Heart left ventricle (tissue), 16 donors: ENCODE results near the gene MET. TPM values are rescaled to one million over a fixed set of nuclear protein-coding genes. Genes with fewer than 3 reads are reported as not detected.
"Not testable (repeated sequence)": the region's sequence is repeated elsewhere in the genome, so short reads cannot be mapped to it uniquely, and the experiment has no call there.

ENCODE experiments used
- ATAC-seq, 4 donors: fragments of 200-7000 bp; cut with Tn5 transposase; one replicate each; pipeline ENCODE4 v1.9.1; 2020 to 2022; ENCODE audit warnings: moderate library complexity in 4 of 4, mild to moderate bottlenecking in 3 of 4, moderate number of reproducible peaks in 1 of 4
- DNase-seq, 5 donors: peaks; one replicate each; pipeline ENCODE4 v3.0.0-alpha.2; 2020
- H3K27ac ChIP-seq, 12 donors: fragments of 200-600 bp; sonication (generic) in 4 of 12; one replicate each; pipeline versions ENCODE4 v1.5.0 to v1.8.0; 2016 to 2022; ENCODE audit warnings: mild to moderate bottlenecking in 2 of 12
- H3K27me3 ChIP-seq, 9 donors: fragments of 200-600 bp; sonication (generic) in 2 of 9; one replicate each; pipeline versions ENCODE4 v1.5.1 to v1.8.0; 2016 to 2022; ENCODE audit warnings: mild to moderate bottlenecking in 3 of 9
- H3K36me3 ChIP-seq, 9 donors: fragments of 200-600 bp; sonication (generic) in 2 of 9; one replicate each; pipeline versions ENCODE4 v1.5.0 to v1.8.0; 2018 to 2022; ENCODE audit warnings: mild to moderate bottlenecking in 2 of 9
- H3K4me1 ChIP-seq, 12 donors: fragments of 200-600 bp; sonication (generic) in 4 of 12; one replicate each; pipeline versions ENCODE4 v1.5.0 to v1.8.0; 2016 to 2022; ENCODE audit warnings: mild to moderate bottlenecking in 3 of 12
- H3K4me3 ChIP-seq, 12 donors: fragments of 200-600 bp; sonication (generic) in 4 of 12; one replicate each; pipeline versions ENCODE4 v1.5.0 to v1.8.0; 2017 to 2022; ENCODE audit warnings: mild to moderate bottlenecking in 9 of 12, moderate library complexity in 4 of 12
- H3K9me3 ChIP-seq, 12 donors: fragments of 200-600 bp; sonication (generic) in 4 of 12; one replicate each; pipeline versions ENCODE4 v1.5.0 to v1.8.0; 2016 to 2022; ENCODE audit warnings: mild to moderate bottlenecking in 1 of 12
- CTCF ChIP-seq, 12 donors: fragments of 200-600 bp; sonication (generic) in 4 of 12; IDR thresholded peaks; one replicate each; pipeline versions ENCODE4 v1.5.0 to v1.8.0; 2018 to 2022; ENCODE audit warnings: antibody characterized with exemption in 12 of 12, mild to moderate bottlenecking in 5 of 12
- POLR2A ChIP-seq, 2 donors: fragments of 450-650 bp; IDR thresholded peaks; one replicate each; pipeline ENCODE4 v1.6.1; 2017; ENCODE audit warnings: antibody characterized with exemption in 2 of 2, mild to moderate bottlenecking in 2 of 2, moderate library complexity in 2 of 2
- WGBS, 4 donors: extraction: QIAGEN DNeasy Blood & Tissue Kit in 2 of 4; methylation state at CpG; one replicate each; pipeline versions ENCODE4 v1.1.5 to v1.1.7; 2013 to 2018; 5-methylcytosine and 5-hydroxymethylcytosine counted together
- intact Hi-C, 10 donors: fragments of 100-400 bp; cut with DNase I; formaldehyde crosslinking; loops; one replicate each; pipeline versions ENCODE4 v1.11.1 to v1.14.2; 2022
- polyA plus RNA-seq, 2 donors: library from polyadenylated mRNA; stranded (reverse); fragments of 200-250 nt; gene quantifications; one replicate each; pipeline ENCODE4 v1.2.3, GENCODE V29; 2013
- total RNA-seq, 9 donors: library from RNA; depleted of rRNA in 2 of 9; stranded (reverse); fragments of >200 nt in 2 of 9; fragmentation: NEBNext Ultra II Directional in 3 of 9; extraction: Animal tissue kit (Norgen Biotek cat#: 25700) in 3 of 9; gene quantifications; one replicate each; pipeline versions ENCODE4 v1.1.0 to v1.2.4, GENCODE V29; 2016 to 2023
- donor health status: ischemic (EF 13 %, LVEDD 7.1; RV severe dilation, severe dysfunction).
- donor health status: healthy with polysubstance abuse.
- donor health status: DM: no; HTN: yes; CAD: no.
- donor health status: DM: no; HTN: no; CAD: no.
- donor health status: ischemic (EF 25% LVEDD 6.9; RV normal size, moderate dysfunction).
- donor health status: ischemic (EF 25% LVEDD 5.7; RV mildly dilated, moderate dysfunction).
- donor health status: healthy.
- donor health status: DM: yes; HTN: yes; CAD: no.
- donor health status: ischemic (EF 35%, LVEDD 5.7; RV mildly dilated, moderate dysfunction).
- donor health status: nonischemic (EF 11% LVEDD 7.7; RV severe dilation, severe dysfunction).
- donor health status: DM: yes; HTN: yes; CAD: no.
- donor health status: PGD.
- donor health status: ischemic (EF 29% LVEDD 5.4; RV normal size, mild dysfunction).
- donor health status: nonischemic (EF 23%, LVEDD 6.1; RV moderate dilation, normal function).

Gene MET
- total and polyA plus RNA-seq, 11 donors = 2.4 to 29.7 (median 14.3) TPM

GRCh38 chr7:116812860-116813259, 140.9 kb downstream of the MET start:
- H3K4me1 ChIP-seq = peaks cover 0 to 5% (median 0%) of the 10 kb centered on the region in 12 donors
- no peak overlapping the region for H3K4me3 ChIP-seq
- no peak for ATAC-seq
- no peak overlapping the region for H3K27ac ChIP-seq
- no peaks in the 10 kb centered on the region for H3K27me3 ChIP-seq
- no peak for TF ChIP-seq POLR2A (IDR thresholded peaks at IDR 0.05)
- TF ChIP-seq CTCF (IDR thresholded peaks at IDR 0.05) = no peak
- no peak for DNase-seq
- H3K9me3 ChIP-seq = no peaks in the 10 kb centered on the region
- H3K36me3 ChIP-seq = no peaks in the 10 kb centered on the region
- WGBS, 4 donors = 71 to 79% (median 73%) methylated on average over 2 of the region's 2 CpGs
- intact Hi-C loops = loop anchor here in 2 of 10 donors (5.0 kb wide), 3 partner anchors 221 to 641 kb away; no protein-coding TSS in a partner anchor

GRCh38 chr7:116813371-116813770, 141.4 kb downstream of the MET start:
- intact Hi-C loops = loop anchor here in 2 of 10 donors (5.0 kb wide), 3 partner anchors 221 to 641 kb away; no protein-coding TSS in a partner anchor
- DNase-seq = not testable (repeated sequence)

GRCh38 chr7:116815041-116815440, 143.0 kb downstream of the MET start:
- Histone ChIP-seq H3K27ac (no peak overlapping the region), H3K27me3 (no peaks in the 10 kb centered on the region), H3K36me3 (no peaks in the 10 kb centered on the region), H3K4me1 (no peaks in the 10 kb centered on the region), H3K9me3 (no peaks in the 10 kb centered on the region), H3K4me3 (no peak overlapping the region)
- TF ChIP-seq POLR2A (IDR thresholded peaks at IDR 0.05) = no peak
- TF ChIP-seq CTCF (IDR thresholded peaks at IDR 0.05) = no peak
- WGBS, 4 donors = 72 to 75% (median 74%) methylated on average over 3 of the region's 3 CpGs
- no peak for DNase-seq
- intact Hi-C loops = no loop called here
- ATAC-seq = no peak

More at GRCh38 chr7:116813371-116813770, 141.4 kb downstream of the MET start:
- ATAC-seq, H3K36me3 ChIP-seq, H3K9me3 ChIP-seq, H3K27ac ChIP-seq, H3K4me3 ChIP-seq, H3K27me3 ChIP-seq, H3K4me1 ChIP-seq: not testable (repeated sequence)
- WGBS, 4 donors = 86 to 95% (median 91%) methylated on average over 3 of the region's 3 CpGs

- no peaks in the 10 kb centered on the region for H3K36me3 ChIP-seq
- intact Hi-C loops = no loop called here
- no peaks in the 10 kb centered on the region for H3K27me3 ChIP-seq
- no peak overlapping the region for H3K4me3 ChIP-seq
- no peak overlapping the region for H3K27ac ChIP-seq
- DNase-seq (no peak), ATAC-seq (no peak)
- no peaks in the 10 kb centered on the region for H3K4me1 ChIP-seq
- WGBS, 4 donors = 81 to 94% (median 93%) methylated on average over 3 of the region's 3 CpGs
- TF ChIP-seq POLR2A (IDR thresholded peaks at IDR 0.05) (no peak), CTCF (IDR thresholded peaks at IDR 0.05) (no peak)
- H3K9me3 ChIP-seq = peaks cover 0 to 4% (median 0%) of the 10 kb centered on the region in 12 donors
These were observed 148.2 kb downstream of the MET start for GRCh38 chr7:116820149-116820548.

- H3K4me3 ChIP-seq, H3K27me3 ChIP-seq, ATAC-seq, H3K9me3 ChIP-seq, DNase-seq, H3K4me1 ChIP-seq, H3K36me3 ChIP-seq, H3K27ac ChIP-seq, intact Hi-C loops: not testable (repeated sequence)
- WGBS, 4 donors = 95 to 99% (median 97%) methylated on average over 4 of the region's 4 CpGs
These were observed 149.7 kb downstream of the MET start for GRCh38 chr7:116821647-116822046.
